ENCODE measurements around the gene SYT8. TPM values are rescaled to one million over a fixed set of nuclear protein-coding genes. Genes with fewer than 3 reads are reported as not detected.

Gene SYT8
- total RNA-seq, 2 donors from 2014 or later = 3.4 to 3.6 TPM

DNA sequence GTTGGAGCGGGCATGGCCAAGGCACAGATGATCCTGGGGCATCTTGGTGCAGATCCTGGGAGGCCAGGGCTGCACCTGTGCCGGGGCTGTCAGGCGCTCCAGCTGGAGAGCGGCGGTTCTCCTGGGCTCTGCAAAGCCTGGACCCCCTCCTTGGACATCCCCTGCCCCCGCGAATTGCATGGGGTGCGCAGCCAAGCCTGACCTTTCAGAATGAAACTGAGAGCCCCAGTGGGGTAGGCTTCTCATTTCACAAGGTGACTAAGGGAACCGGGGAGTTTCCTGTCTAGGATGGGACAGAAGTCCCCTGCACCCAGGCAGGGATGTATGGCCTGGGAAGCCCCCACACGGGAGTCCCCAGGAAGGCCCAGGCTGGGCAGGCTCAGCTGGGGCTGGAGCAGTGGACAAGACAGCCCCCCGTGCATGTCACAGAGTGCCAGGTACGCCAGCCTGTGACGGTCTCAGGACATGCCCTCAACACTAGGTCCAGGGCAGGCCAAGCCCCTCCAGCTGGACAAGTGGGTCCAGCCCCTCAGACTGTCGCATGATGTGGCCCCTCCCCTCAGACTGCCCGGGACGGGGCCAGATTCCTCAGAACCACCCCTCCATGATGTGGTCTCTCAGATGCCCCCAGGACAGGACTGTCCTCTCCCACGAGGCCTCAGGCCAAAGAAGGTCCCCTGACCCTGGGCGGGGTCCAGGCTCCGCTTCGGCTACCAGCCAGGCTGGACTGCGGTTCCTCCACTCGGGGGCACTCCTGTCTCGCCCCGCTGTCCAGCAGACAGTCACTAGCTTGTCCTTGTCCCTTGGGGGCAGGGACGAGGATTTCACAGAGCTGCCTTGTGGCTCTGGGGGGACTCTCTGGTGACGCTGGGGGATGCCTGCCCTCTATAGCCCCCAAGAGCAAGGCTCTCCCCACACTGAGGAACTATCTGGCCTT, 20.4 kb downstream of the SYT8 start:
- Histone ChIP-seq H3K27me3 (replicated peaks; ENCODE audit: insufficient read depth) (no peaks in the 10 kb centered on the region), H3K9me3 (no peaks in the 10 kb centered on the region), H3K4me1 (ENCODE audit: control insufficient read depth in 1 of 2, low read depth in 2 of 2) (peaks cover 0 to 4% of the 10 kb centered on the region in 2 donors), H3K27ac (no peak overlapping the region), H3K36me3 (no peaks in the 10 kb centered on the region), H3K4me3 (peak overlapping the region; percentile 56)
- no peak for DNase-seq (ENCODE audit: low spot score)
- TF ChIP-seq, protein P1, sequence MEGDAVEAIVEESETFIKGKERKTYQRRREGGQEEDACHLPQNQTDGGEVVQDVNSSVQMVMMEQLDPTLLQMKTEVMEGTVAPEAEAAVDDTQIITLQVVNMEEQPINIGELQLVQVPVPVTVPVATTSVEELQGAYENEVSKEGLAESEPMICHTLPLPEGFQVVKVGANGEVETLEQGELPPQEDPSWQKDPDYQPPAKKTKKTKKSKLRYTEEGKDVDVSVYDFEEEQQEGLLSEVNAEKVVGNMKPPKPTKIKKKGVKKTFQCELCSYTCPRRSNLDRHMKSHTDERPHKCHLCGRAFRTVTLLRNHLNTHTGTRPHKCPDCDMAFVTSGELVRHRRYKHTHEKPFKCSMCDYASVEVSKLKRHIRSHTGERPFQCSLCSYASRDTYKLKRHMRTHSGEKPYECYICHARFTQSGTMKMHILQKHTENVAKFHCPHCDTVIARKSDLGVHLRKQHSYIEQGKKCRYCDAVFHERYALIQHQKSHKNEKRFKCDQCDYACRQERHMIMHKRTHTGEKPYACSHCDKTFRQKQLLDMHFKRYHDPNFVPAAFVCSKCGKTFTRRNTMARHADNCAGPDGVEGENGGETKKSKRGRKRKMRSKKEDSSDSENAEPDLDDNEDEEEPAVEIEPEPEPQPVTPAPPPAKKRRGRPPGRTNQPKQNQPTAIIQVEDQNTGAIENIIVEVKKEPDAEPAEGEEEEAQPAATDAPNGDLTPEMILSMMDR (IDR thresholded peaks at IDR 0.05) = no peak
- ATAC-seq (ENCODE audit: insufficient number of reproducible peaks, low FRiP score, low read depth) = no peak

- H3K27ac ChIP-seq = no peak overlapping the region
- no peaks in the 10 kb centered on the region for H3K9me3 ChIP-seq
- peaks cover 0 to 4% of the 10 kb centered on the region in 2 donors for H3K4me1 ChIP-seq (ENCODE audit: control insufficient read depth in 1 of 2, low read depth in 2 of 2)
- no peak overlapping the region for H3K4me3 ChIP-seq
- H3K27me3 ChIP-seq (replicated peaks; ENCODE audit: insufficient read depth) = no peaks in the 10 kb centered on the region
- H3K36me3 ChIP-seq = no peaks in the 10 kb centered on the region
- TF ChIP-seq, protein P1 (IDR thresholded peaks at IDR 0.05) = no peak
- ATAC-seq (ENCODE audit: insufficient number of reproducible peaks, low FRiP score, low read depth) (no peak), DNase-seq (ENCODE audit: low spot score) (no peak)
These were observed 21.1 kb downstream of the SYT8 start for GRCh38 chr11:1855886-1856265.

DNA sequence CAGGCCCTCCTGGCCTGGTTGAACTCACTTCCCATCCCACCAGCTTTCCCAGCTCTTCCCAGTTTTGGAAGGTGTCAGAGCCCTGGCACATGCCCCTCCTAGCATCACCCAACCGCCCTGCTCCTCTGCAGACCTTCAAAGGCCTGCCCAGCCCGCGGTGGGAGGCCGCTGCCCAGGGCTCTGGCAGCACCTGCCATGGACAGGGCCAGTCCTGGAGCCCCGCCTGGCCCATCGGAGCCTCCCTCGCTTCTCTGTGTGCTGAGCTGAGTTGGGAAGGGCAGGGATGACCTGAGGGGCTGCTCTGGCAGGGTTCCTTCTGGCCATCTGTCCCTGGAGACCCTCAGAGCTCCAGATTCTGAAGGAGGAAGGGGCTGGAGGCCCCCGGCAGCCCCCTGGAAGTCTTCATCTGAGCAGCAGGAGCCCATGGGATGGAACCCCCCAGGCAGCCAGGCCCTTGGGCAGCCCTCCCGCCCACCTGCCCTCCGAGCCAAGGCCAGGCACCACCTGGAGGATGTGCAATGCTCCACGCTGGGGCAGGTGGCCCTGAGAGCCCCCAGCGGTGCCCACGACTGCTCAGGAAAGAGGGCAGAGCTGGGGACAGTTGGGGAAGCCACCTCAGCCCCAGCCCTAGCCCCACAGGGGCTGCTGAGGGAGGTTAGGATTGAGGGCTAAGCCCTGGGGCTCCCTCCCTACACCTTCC, 21.7 kb downstream of the SYT8 start:
- Histone ChIP-seq H3K27me3 (replicated peaks; ENCODE audit: insufficient read depth) (no peaks in the 10 kb centered on the region), H3K27ac (no peak overlapping the region), H3K9me3 (no peaks in the 10 kb centered on the region), H3K36me3 (no peaks in the 10 kb centered on the region), H3K4me1 (ENCODE audit: control insufficient read depth in 1 of 2, low read depth in 2 of 2) (peaks cover 0 to 1% of the 10 kb centered on the region in 2 donors), H3K4me3 (no peak overlapping the region)
- TF ChIP-seq, protein P1 (IDR thresholded peaks at IDR 0.05) = no peak
- ATAC-seq (ENCODE audit: insufficient number of reproducible peaks, low FRiP score, low read depth) (no peak), DNase-seq (ENCODE audit: low spot score) (no peak)

GRCh38 chr11:1857064-1857463, 22.3 kb downstream of the SYT8 start:
- Histone ChIP-seq H3K4me3 (no peak overlapping the region), H3K36me3 (no peaks in the 10 kb centered on the region), H3K9me3 (no peaks in the 10 kb centered on the region), H3K27me3 (replicated peaks; ENCODE audit: insufficient read depth) (no peaks in the 10 kb centered on the region), H3K27ac (no peak overlapping the region), H3K4me1 (ENCODE audit: control insufficient read depth in 1 of 2, low read depth in 2 of 2) (no peaks in the 10 kb centered on the region)
- TF ChIP-seq, protein P1 (IDR thresholded peaks at IDR 0.05) = no peak
- ATAC-seq (ENCODE audit: insufficient number of reproducible peaks, low FRiP score, low read depth) = no peak
- no peak for DNase-seq (ENCODE audit: low spot score)

DNA sequence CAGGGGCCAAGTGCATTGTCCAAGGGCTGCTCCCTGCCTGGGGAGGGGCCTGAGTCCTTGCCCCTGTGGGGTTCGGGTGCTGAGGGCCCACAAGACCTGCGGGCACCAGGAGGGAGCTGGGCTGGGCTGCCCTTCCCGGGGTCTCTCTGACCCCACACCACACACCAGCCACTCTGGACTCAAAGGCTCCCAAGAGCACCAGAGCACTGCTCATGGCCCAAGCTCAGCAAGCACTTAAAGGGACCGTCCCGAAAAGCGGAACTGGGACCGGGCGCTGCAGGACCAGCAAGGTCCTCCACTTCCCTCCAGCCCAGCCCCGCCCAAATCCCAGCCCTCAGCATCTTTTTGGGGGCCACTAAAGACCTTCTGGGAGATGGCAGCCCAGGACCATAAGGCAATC, 23.4 kb downstream of the SYT8 start:
- no peak overlapping the region for H3K4me3 ChIP-seq
- peaks cover 2 to 4% of the 10 kb centered on the region in 2 donors for H3K4me1 ChIP-seq (ENCODE audit: control insufficient read depth in 1 of 2, low read depth in 2 of 2)
- no peaks in the 10 kb centered on the region for H3K36me3 ChIP-seq
- no peaks in the 10 kb centered on the region for H3K27me3 ChIP-seq (replicated peaks; ENCODE audit: insufficient read depth)
- ATAC-seq (ENCODE audit: insufficient number of reproducible peaks, low FRiP score, low read depth) = no peak
- TF ChIP-seq, protein P1 (IDR thresholded peaks at IDR 0.05) = no peak
- no peaks in the 10 kb centered on the region for H3K9me3 ChIP-seq
- no peak for DNase-seq (ENCODE audit: low spot score)
- no peak overlapping the region for H3K27ac ChIP-seq
